ENCODE measurements around the gene CLPTM1. TPM values are rescaled to one million over a fixed set of nuclear protein-coding genes. Genes with fewer than 3 reads are reported as not detected.
"Not testable (repeated sequence)": the region's sequence is repeated elsewhere in the genome, so short reads cannot be mapped to it uniquely, and the experiment has no call there.

CLPTM1 gene
- total RNA-seq, 3 donors from 2014 or later = 42.0 to 70.5 (median 60.2) TPM

DNA sequence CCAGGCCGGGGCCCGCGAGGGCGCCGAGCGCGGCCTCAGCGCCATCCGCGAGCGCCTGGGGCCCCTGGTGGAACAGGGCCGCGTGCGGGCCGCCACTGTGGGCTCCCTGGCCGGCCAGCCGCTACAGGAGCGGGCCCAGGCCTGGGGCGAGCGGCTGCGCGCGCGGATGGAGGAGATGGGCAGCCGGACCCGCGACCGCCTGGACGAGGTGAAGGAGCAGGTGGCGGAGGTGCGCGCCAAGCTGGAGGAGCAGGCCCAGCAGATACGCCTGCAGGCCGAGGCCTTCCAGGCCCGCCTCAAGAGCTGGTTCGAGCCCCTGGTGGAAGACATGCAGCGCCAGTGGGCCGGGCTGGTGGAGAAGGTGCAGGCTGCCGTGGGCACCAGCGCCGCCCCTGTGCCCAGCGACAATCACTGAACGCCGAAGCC, 46.3 kb upstream of the CLPTM1 start:
- Histone ChIP-seq H3K27me3 (no peaks in the 10 kb centered on the region), H3K4me3 (no peak overlapping the region), H3K9me3 (no peaks in the 10 kb centered on the region), H3K36me3 (no peaks in the 10 kb centered on the region), H3K4me1 (peaks cover 7 to 9% of the 10 kb centered on the region in 2 donors), H3K27ac (no peak overlapping the region)
- intact Hi-C loops (cut with DNase I; ENCODE audit: low total_unique reads) = loop anchor here (5.0 kb wide), 1 partner anchor 38 kb away; the partner anchor contains the start of gene APOC2
- TF ChIP-seq POLR2A (IDR thresholded peaks at IDR 0.05) (no peak), POLR2AphosphoS5 (IDR thresholded peaks at IDR 0.05) (no peak)
- TF ChIP-seq, protein P1, sequence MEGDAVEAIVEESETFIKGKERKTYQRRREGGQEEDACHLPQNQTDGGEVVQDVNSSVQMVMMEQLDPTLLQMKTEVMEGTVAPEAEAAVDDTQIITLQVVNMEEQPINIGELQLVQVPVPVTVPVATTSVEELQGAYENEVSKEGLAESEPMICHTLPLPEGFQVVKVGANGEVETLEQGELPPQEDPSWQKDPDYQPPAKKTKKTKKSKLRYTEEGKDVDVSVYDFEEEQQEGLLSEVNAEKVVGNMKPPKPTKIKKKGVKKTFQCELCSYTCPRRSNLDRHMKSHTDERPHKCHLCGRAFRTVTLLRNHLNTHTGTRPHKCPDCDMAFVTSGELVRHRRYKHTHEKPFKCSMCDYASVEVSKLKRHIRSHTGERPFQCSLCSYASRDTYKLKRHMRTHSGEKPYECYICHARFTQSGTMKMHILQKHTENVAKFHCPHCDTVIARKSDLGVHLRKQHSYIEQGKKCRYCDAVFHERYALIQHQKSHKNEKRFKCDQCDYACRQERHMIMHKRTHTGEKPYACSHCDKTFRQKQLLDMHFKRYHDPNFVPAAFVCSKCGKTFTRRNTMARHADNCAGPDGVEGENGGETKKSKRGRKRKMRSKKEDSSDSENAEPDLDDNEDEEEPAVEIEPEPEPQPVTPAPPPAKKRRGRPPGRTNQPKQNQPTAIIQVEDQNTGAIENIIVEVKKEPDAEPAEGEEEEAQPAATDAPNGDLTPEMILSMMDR (IDR thresholded peaks at IDR 0.05) = no peak
- DNase-seq (ENCODE audit: low spot score in 2 of 2) = no peak

DNA sequence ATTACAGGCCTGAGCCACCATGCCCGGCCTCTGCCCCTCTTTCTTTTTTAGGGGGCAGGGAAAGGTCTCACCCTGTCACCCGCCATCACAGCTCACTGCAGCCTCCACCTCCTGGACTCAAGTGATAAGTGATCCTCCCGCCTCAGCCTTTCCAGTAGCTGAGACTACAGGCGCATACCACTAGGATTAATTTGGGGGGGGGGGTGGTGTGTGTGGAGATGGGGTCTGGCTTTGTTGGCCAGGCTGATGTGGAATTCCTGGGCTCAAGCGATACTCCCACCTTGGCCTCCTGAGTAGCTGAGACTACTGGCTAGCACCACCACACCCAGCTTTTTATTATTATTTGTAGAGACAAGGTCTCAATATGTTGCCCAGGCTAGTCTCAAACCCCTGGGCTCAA, 45.4 kb upstream of the CLPTM1 start:
- H3K27me3 ChIP-seq = no peaks in the 10 kb centered on the region
- no peak for DNase-seq (ENCODE audit: low spot score in 2 of 2)
- H3K4me1 ChIP-seq = peaks cover 7 to 9% of the 10 kb centered on the region in 2 donors
- peak overlapping the region in 1 of 2 donors; percentile 43 for H3K27ac ChIP-seq
- H3K36me3 ChIP-seq = no peaks in the 10 kb centered on the region
- TF ChIP-seq POLR2A (IDR thresholded peaks at IDR 0.05) = no peak
- TF ChIP-seq POLR2AphosphoS5 (IDR thresholded peaks at IDR 0.05) = no peak
- TF ChIP-seq, protein P1 (IDR thresholded peaks at IDR 0.05) = no peak
- no peak overlapping the region for H3K4me3 ChIP-seq
- no peaks in the 10 kb centered on the region for H3K9me3 ChIP-seq
- intact Hi-C loops (cut with DNase I; ENCODE audit: low total_unique reads) = loop anchor here (5.0 kb wide), 1 partner anchor 38 kb away; the partner anchor contains the start of gene APOC2

DNA sequence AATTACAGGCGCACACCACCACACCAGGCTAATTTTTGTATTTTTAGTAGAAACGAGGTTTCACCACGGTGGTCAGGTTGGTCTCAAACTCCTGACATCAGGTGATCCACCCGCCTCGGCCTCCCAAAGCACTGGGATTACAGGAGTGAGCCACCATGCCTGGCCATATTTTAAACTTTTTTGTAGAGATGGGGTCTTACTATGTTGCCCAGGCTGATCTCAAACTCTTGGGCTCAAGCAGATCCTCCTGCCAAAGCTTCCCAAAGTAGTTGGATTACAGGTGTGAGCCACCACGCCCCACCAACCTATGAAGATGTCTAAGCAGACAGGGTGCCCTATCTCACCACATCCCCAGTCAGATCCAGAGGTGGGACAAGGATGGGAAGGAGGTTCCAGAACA, 43.3 kb upstream of the CLPTM1 start:
- H3K36me3 ChIP-seq; intact Hi-C loops (cut with DNase I; ENCODE audit: low total_unique reads); H3K27me3 ChIP-seq; H3K4me3 ChIP-seq; H3K4me1 ChIP-seq; H3K9me3 ChIP-seq; DNase-seq (ENCODE audit: low spot score in 2 of 2): not testable (repeated sequence)
- peak overlapping the region in 1 of 2 donors; percentile 85 for H3K27ac ChIP-seq

DNA sequence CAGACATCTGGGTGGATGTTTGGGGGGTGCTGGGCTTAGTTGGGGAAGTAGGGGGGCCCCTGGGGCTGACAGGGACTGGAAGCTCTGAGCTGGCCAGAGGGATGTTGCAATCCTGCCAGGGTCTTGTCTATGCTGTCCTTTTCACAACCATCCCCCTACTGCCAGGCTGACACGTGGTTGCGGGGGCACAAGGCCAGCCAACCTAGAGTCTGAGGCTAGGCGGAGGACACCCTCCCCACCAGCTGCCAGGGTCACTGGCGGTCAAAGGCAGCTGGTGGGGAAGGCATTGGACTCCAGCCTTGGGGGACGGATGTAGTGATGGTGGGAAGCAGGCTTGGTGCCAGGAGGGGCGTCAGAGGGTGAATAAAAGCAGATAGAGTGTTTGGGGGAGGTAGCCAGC, 42.3 kb upstream of the CLPTM1 start:
- Histone ChIP-seq H3K36me3 (no peaks in the 10 kb centered on the region), H3K4me1 (peaks cover 0 to 7% of the 10 kb centered on the region in 2 donors), H3K27ac (peak overlapping the region in 1 of 2 donors; percentile 85), H3K27me3 (no peaks in the 10 kb centered on the region), H3K4me3 (no peak overlapping the region), H3K9me3 (no peaks in the 10 kb centered on the region)
- intact Hi-C loops (cut with DNase I; ENCODE audit: low total_unique reads) = no loop called here
- TF ChIP-seq POLR2AphosphoS5 (IDR thresholded peaks at IDR 0.05) (no peak), POLR2A (IDR thresholded peaks at IDR 0.05) (no peak)
- TF ChIP-seq, protein P1 (IDR thresholded peaks at IDR 0.05) = no peak
- DNase-seq (ENCODE audit: low spot score in 2 of 2) = peak in 1 of 2 donors; percentile 36

DNA sequence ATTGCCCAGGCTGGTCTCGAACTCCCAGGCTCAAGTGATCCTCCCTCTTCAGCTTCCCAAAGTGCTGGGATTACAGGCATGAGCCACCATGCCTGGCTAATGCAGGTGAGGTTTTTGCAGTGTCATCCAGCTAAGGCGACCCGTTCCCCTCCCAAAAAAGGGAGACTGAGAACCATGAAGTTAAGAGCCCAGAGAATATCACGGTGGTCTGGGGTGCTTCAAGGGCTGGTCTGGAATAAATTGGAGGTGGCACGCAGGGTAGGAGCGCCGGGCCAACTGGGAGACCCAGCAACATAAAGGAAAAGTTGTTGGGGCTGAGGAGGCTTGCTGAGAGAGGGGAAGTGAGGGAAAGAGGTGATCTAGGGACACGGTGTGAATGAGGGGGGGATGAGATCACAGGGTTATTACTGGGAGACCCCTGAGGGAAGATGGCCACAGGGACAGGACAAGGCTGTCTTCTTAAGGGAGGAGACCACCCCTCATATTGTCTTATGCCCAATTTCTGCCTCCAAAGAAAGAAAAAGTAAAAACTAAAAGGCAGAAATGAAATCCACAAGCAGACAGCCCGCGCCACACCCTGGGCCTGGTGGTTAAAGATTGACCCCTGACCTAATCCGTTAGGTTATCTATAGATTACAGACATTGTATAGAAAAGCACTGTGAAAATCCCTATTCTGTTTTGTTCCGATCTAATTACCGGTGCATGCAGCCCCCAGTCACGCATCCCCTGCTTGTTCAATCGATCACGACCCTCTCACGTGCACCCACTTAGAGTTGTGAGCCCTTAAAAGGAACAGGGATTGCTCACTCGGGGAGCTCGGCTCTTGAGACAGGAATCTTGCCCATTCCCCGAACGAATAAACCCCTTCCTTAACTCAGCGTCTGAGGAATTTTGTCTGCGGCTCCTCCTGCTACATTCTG, 41.4 kb upstream of the CLPTM1 start:
- H3K36me3 ChIP-seq; H3K4me1 ChIP-seq; H3K9me3 ChIP-seq; DNase-seq (ENCODE audit: low spot score in 2 of 2); H3K27me3 ChIP-seq; intact Hi-C loops (cut with DNase I; ENCODE audit: low total_unique reads): not testable (repeated sequence)
- Histone ChIP-seq H3K27ac (peak overlapping the region; percentile 74 to 85), H3K4me3 (peak overlapping the region in 2 of 3 donors; percentile 56 to 68)

DNA sequence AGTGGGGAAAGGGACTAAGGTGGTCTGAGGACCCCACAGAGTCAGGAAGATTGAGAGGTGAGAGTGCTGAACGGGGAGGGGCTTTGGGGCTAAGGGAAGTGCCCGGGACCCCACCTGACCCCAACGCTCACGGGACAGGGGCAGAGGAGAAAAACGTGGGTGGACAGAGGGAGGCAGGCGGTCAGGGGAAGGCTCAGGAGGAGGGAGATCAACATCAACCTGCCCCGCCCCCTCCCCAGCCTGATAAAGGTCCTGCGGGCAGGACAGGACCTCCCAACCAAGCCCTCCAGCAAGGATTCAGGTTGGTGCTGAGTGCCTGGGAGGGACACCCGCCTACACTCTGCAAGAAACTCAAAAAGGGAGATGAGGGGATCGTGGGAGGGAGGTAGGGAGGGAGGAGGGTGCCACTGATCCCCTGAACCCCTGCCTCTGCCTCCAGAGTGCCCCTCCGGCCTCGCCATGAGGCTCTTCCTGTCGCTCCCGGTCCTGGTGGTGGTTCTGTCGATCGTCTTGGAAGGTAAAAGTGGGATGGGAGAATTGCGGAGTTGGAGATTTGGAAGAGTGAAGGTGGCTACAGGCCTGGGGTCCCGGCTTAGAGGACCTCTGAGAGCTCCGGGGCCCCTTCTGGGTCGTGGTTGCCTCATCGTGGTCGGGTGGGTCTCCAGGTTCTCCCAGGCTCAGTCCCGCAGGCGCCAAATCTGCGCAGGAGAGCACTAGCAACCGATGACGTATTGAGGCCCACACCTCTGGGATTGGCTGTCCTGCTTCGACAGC, 40.6 kb upstream of the CLPTM1 start, which contains the start of gene APOC1:
TSS of gene APOC1 (plus strand) at position 176 of the 774 bp plus-strand sequence. CDS start at position 460, 284 bp downstream.
- Histone ChIP-seq H3K27ac (peak within 1 kb of the TSS; percentile 74 to 85), H3K4me3 (peak within 1 kb of the TSS; percentile 43 to 68 (median 56))
- intact Hi-C loops (cut with DNase I; ENCODE audit: low total_unique reads); H3K4me1 ChIP-seq; H3K36me3 ChIP-seq; H3K9me3 ChIP-seq; H3K27me3 ChIP-seq: not testable (repeated sequence)
- peak; percentile 84 to 86 for DNase-seq (ENCODE audit: low spot score in 2 of 2)

Measured in breast epithelium (tissue), 4 donors.